ENCODE data around the gene NHLRC4.

DNA sequence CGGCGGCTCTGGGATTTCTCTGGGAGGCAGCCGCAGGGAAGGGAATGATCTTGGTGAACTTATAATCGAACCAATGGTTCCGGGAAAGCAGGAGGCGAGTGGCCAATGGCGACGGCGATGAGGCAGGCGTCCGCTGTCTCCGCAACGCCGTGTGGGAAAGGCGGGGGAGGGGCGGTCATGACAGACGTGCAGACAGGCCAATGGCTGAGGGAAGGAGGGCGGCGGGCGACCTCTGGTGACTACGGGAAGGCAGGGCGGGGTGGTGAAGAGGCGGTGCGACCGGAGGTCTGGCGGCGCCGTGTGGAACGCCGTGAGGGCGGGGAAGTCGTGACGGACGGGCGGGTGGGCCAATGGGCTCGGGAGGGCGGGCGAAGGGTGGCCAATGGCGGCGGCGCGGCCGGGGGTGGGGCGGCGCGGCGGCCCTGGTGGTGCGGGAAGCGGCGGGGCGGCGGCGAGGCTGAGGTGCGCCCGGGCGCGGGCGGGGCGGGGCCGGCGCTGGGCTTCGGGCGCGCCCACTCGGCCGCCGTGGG, 22.9 kb downstream of the NHLRC4 start, which contains the start of gene RAB40C:
- TF ChIP-seq CTCF (IDR thresholded peaks at IDR 0.05) (no peak), POLR2A (IDR thresholded peaks at IDR 0.05) (no peak)
